K562 (cell line): ENCODE results near the gene CABP7. TPM values are rescaled to one million over a fixed set of nuclear protein-coding genes. Genes with fewer than 3 reads are reported as not detected.

Experiments
- ATAC-seq: fragments of 200-7000 bp; cut with Tn5 transposase; 3 replicates; pipeline ENCODE4 v1.9.1; 2020; ENCODE audit warnings: moderate library complexity
- BruUV-seq: library from RNA; stranded (reverse); fragments of 400-500 nt; replicated peaks from 2 replicates; lab custom pipeline; 2021; lab: Mats Ljungman, UMichigan
- CTCF ChIA-PET: fragments of 300-600 bp; formaldehyde crosslinking; extraction: SDS; loops from one replicate; lab custom pipeline; 2021; ENCODE audit warnings: low intra/inter-chr PET ratio; lab: Yijun Ruan, JAX
- POLR2A ChIA-PET: fragments of 300-600, 350-650 bp; sonication (Branson Sonifier 250); formaldehyde crosslinking; extraction: SDS; loops from one replicate; lab custom pipeline; 2021; ENCODE audit warnings: antibody characterized with exemption, inconsistent platforms; lab: Yijun Ruan, JAX
- DNase-seq, 4 experiments: peaks; one replicate each; pipeline versions ENCODE4 v3.0.0 to v3.0.0-alpha.2; 2011 to 2018; ENCODE audit warnings: low spot score in 3 of 4, mixed read lengths in 3 of 4; ENCODE audit errors: extremely low read depth in 1 of 4
- FAIRE-seq: peaks from 2 replicates; lab custom pipeline; 2011; peaks lifted over from hg19 to GRCh38; lab: Jason Lieb, UNC
- H2AFZ ChIP-seq: 2 replicates; pipeline ENCODE4 v1.6.0; 2011; ENCODE audit warnings: low read depth, low read length, control low read depth, inconsistent platforms
- H3K27ac ChIP-seq: fragments of 200-600 bp; 3 replicates; pipeline ENCODE4 v1.8.0; 2011; ENCODE audit warnings: low read depth, mild to moderate bottlenecking, control low read depth, inconsistent platforms, low read length, moderate library complexity, mixed read lengths; ENCODE audit errors: extremely low read depth
- H3K27me3 ChIP-seq, 2 experiments: fragments of 300-600 bp in 1 of 2; 2 replicates in 1 of 2; 3 replicates in 1 of 2; pipeline versions ENCODE4 v1.6.0 to v1.8.0; 2011; ENCODE audit warnings: inconsistent platforms in 2 of 2, low read length in 2 of 2, mild to moderate bottlenecking in 1 of 2, mixed read lengths in 1 of 2, moderate library complexity in 1 of 2; ENCODE audit not compliant: control insufficient read depth in 2 of 2, insufficient read depth in 2 of 2
- H3K36me3 ChIP-seq: fragments of 300-600 bp; 3 replicates; pipeline ENCODE4 v1.8.0; 2011; ENCODE audit warnings: mild to moderate bottlenecking, low read length, inconsistent platforms; ENCODE audit not compliant: control insufficient read depth, insufficient read depth
- H3K4me1 ChIP-seq, 2 experiments: fragments of 200-600 bp in 1 of 2; replicated peaks in 1 of 2; 2 replicates in 1 of 2; 3 replicates in 1 of 2; pipeline versions ENCODE4 v1.5.1 to v1.8.0; 2011; ENCODE audit warnings: inconsistent platforms in 2 of 2, low read length in 2 of 2, mild to moderate bottlenecking in 1 of 2, mixed read lengths in 1 of 2, moderate library complexity in 1 of 2; ENCODE audit not compliant: control insufficient read depth in 2 of 2, insufficient read depth in 2 of 2
- H3K4me2 ChIP-seq: 2 replicates; pipeline ENCODE4 v1.6.1; 2011; ENCODE audit warnings: low read length, control low read depth, inconsistent platforms, mixed read lengths; ENCODE audit not compliant: insufficient read depth
- H3K4me3 ChIP-seq: fragments of 200-600 bp; sonication (generic), shearing (Covaris generic); 2 replicates; pipeline ENCODE4 v1.5.1; 2016; ENCODE audit warnings: control low read depth, inconsistent platforms
- H3K79me2 ChIP-seq: fragments of 200-600 bp; 3 replicates; pipeline ENCODE4 v1.8.0; 2011; ENCODE audit warnings: low read length, inconsistent platforms; ENCODE audit not compliant: control insufficient read depth, insufficient read depth
- H3K9ac ChIP-seq, 2 experiments: 2 replicates each; pipeline versions ENCODE4 v1.6.0 to v1.6.1; 2011; ENCODE audit warnings: low read depth in 2 of 2, low read length in 2 of 2, control low read depth in 1 of 2, inconsistent platforms in 1 of 2, mild to moderate bottlenecking in 1 of 2, mixed read lengths in 1 of 2; ENCODE audit not compliant: insufficient read depth in 1 of 2
- H3K9me1 ChIP-seq: one replicate; pipeline ENCODE4 v1.6.0; 2011; ENCODE audit warnings: inconsistent platforms, mild to moderate bottlenecking, low read length, moderate library complexity; ENCODE audit not compliant: control insufficient read depth, insufficient read depth
- H3K9me3 ChIP-seq: replicated peaks from 2 replicates; pipeline ENCODE4 v1.5.1; 2011; ENCODE audit warnings: low read depth, low read length, inconsistent platforms; ENCODE audit not compliant: control insufficient read depth, insufficient read depth
- H4K20me1 ChIP-seq: replicated peaks from 2 replicates; pipeline ENCODE4 v1.6.1; 2011; ENCODE audit warnings: low read length, inconsistent platforms, mixed read lengths; ENCODE audit not compliant: control insufficient read depth, insufficient read depth
- BMI1 ChIP-seq: fragments of 150-350 bp; IDR thresholded peaks from 2 replicates; pipeline ENCODE4 v1.6.1; 2014; ENCODE audit warnings: low read length
- GATA2 ChIP-seq: sonication (generic); formaldehyde crosslinking; IDR thresholded peaks from 2 replicates; pipeline ENCODE4 v1.4.0; 2020; ENCODE audit warnings: mild to moderate bottlenecking, missing genetic modification reagents
- PHB2 ChIP-seq: fragments of 450-650 bp; IDR thresholded peaks from 2 replicates; pipeline ENCODE4 v1.6.1; 2017; ENCODE audit warnings: low read depth
- ZNF212 ChIP-seq: fragments of 450-650 bp; formaldehyde crosslinking; IDR thresholded peaks from 2 replicates; pipeline ENCODE4 v1.4.0; 2020; ENCODE audit warnings: mild to moderate bottlenecking
- ZNF316 ChIP-seq: fragments of 450-650 bp; IDR thresholded peaks from 2 replicates; pipeline ENCODE4 v1.6.1; 2016
- WGBS: fragments of 100-300 bp; shearing (Covaris generic); methylation state at CpG from one replicate; pipeline ENCODE4 v1.1.6; 2016; ENCODE audit warnings: low coverage, mixed read lengths; ENCODE audit not compliant: insufficient coverage; ENCODE audit errors: missing lambda C conversion rate; 5-methylcytosine and 5-hydroxymethylcytosine counted together
- in situ Hi-C: fragments of 300-500 bp; cut with MboI; formaldehyde crosslinking; loops from 4 replicates; pipeline ENCODE4 v1.15.0; 2018; ENCODE audit warnings: inconsistent platforms, mixed read lengths
- intact Hi-C: fragments of 100-400 bp; cut with micrococcal nuclease; formaldehyde crosslinking; loops from 2 replicates; pipeline ENCODE4 v1.14.2; 2022
- polyA plus RNA-seq, 8 experiments: library from polyadenylated mRNA; depleted of rRNA in 4 of 8; stranded (reverse) in 5 of 8; unstranded in 3 of 8; fragments of >200 nt; fragmentation: Nextera tagmentation in 2 of 8; fragmentation: Illumina TruSeq in 1 of 8; extraction: Ambion mirVana in 2 of 8; extraction: Trizol in 1 of 8; gene quantifications; 2 replicates each; pipeline versions ENCODE4 v1.2.1 to v1.2.3, GENCODE V29; 2011 to 2014; ENCODE audit warnings: inconsistent platforms in 1 of 8, missing spikeins in 1 of 8
- total RNA-seq, 7 experiments: library from RNA; depleted of rRNA in 6 of 7; stranded (reverse); fragments of >200 nt in 6 of 7; fragmentation: Illumina TruSeq in 2 of 7; extraction: Trizol in 2 of 7; gene quantifications; 2 replicates each; pipeline versions ENCODE4 v1.2.1 to v1.2.3, GENCODE V29; 2011 to 2021; ENCODE audit warnings: low replicate concordance in 1 of 7

The CABP7 gene
- total and polyA plus RNA-seq, 9 of the 15 experiments (the other 6 are each of a cell fraction or from before 2014, with no cell fraction given), result not detected

DNA sequence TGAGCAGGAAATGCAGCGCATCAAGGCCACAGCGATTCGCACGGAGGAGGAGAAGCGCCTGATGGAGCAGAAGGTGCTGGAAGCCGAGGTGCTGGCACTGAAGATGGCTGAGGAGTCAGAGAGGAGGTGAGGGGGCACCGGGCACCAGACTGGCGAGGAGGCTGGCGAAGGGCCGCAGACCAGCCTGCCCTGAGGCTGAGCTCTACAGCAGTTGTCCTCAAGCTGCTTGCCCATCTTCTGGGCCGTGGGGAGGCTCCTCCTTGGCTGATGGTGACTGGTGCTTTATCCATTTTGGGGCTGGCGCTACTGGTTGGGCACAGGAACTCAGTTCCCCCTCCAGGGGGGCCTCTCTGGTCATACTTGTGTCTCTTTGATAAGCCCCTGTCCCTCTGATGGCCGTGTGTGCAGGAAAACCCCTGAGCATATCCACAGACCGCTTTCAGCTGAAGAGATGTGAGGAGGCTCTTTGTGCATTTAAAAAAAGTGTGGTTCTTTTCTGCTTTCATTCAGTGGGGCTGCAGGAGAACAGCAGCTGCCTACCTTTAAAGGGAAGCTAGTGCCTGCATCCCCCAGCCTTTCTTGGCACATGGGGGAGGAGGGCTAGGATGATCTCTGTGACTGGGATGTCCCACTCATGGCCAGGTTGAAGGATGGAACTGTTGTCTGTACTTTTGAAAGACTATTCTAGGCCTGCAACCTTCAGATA is 46.3 kb upstream of the CABP7 start:
- in situ Hi-C loops, result no loop called here
- H3K9me1 ChIP-seq, result no peaks in the 10 kb centered on the region
- no peaks in the 10 kb centered on the region for H3K9me3 ChIP-seq
- intact Hi-C loops, result no loop called here
- TF ChIP-seq ZNF212 (CRISPR knock-in tag), result no peak
- TF ChIP-seq GATA2 (CRISPR knock-in tag), result no peak
- CTCF ChIA-PET, result no interaction called here
- BruUV-seq, result no TSS peak
- no peak overlapping the region for H2AFZ ChIP-seq
- H3K27me3 ChIP-seq, result no peaks in the 10 kb centered on the region
- POLR2A ChIA-PET, result interaction anchor here (0.9 kb wide), 1 partner anchor 16 kb away, joined by 5 read pairs; no protein-coding TSS in a partner anchor
- ATAC-seq (no peak), DNase-seq (no peak), FAIRE-seq (no peak)
- no peaks in the 10 kb centered on the region for H3K79me2 ChIP-seq
- H3K36me3 ChIP-seq, result peaks cover 76% of the 10 kb centered on the region; the same call in 2 of the 3 replicates
- no peak overlapping the region; a peak in 1 of 4 replicates for H3K9ac ChIP-seq
- no peaks in the 10 kb centered on the region for H3K4me1 ChIP-seq
- H4K20me1 ChIP-seq, result no peaks in the 10 kb centered on the region
- no peak overlapping the region for H3K4me3 ChIP-seq
- H3K4me2 ChIP-seq, result no peak overlapping the region
- WGBS, result 88% methylated on average over 9 of the region's 14 CpGs
- no peak overlapping the region for H3K27ac ChIP-seq

DNA sequence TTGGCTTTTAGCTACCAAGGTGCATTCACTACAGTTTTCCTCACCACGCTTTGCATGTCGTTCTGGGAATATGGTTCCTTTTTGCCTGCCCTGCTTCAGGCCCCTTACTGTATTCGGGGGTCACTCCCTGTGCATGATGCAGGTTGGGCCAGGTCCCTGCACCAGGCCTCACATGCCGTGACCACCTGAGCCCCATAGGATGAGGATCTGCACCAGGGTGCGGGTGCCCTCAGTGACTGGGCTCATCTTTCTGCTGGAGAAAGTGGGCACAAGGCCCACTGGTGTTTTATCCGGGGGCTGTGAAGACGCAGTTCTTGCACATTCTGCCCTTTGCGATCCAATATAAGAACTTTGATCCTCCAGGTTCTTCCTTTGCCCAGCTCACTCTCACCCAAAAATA is 45.7 kb upstream of the CABP7 start:
- no TSS peak for BruUV-seq

More for the DNA sequence above, 45.7 kb upstream of the CABP7 start:
- Histone ChIP-seq H3K27me3 (no peaks in the 10 kb centered on the region), H4K20me1 (no peaks in the 10 kb centered on the region), H3K4me2 (no peak overlapping the region), H3K36me3 (peaks cover 76% of the 10 kb centered on the region), H3K27ac (no peak overlapping the region), H3K9me3 (no peaks in the 10 kb centered on the region), H3K9ac (no peak overlapping the region), H3K79me2 (no peaks in the 10 kb centered on the region), H3K9me1 (no peaks in the 10 kb centered on the region), H3K4me3 (no peak overlapping the region), H3K4me1 (no peaks in the 10 kb centered on the region), H2AFZ (no peak overlapping the region)
- WGBS, result 90% methylated on average over 7 of the region's 8 CpGs
- in situ Hi-C loops, result no loop called here
- intact Hi-C loops, result no loop called here
- ChIA-PET POLR2A (interaction anchor here (0.6 to 0.9 kb wide), 2 partner anchors 12 to 16 kb away, joined by 3 to 5 read pairs; no protein-coding TSS in a partner anchor), CTCF (no interaction called here)
- ATAC-seq (no peak), FAIRE-seq (no peak), DNase-seq (no peak)
- TF ChIP-seq PHB2 (no peak), BMI1 (no peak), ZNF316 (no peak)
